Measurements from ENCODE around the gene KLK15. TPM values are rescaled to one million over a fixed set of nuclear protein-coding genes. Genes with fewer than 3 reads are reported as not detected.

Gene KLK15
- total RNA-seq, 1 donor from 2014 or later = not detected

DNA sequence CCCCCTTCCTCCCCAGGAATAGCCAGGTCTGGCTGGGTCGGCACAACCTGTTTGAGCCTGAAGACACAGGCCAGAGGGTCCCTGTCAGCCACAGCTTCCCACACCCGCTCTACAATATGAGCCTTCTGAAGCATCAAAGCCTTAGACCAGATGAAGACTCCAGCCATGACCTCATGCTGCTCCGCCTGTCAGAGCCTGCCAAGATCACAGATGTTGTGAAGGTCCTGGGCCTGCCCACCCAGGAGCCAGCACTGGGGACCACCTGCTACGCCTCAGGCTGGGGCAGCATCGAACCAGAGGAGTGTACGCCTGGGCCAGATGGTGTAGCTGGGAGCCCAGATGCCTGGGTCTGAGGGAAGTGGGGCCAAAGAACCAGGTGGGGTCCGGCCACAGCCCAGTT, 43.1 kb upstream of the KLK15 start:
- no peak overlapping the region for H3K27ac Mint-ChIP-seq (ENCODE audit: unreplicated experiment)
- H3K9me3 Mint-ChIP-seq (ENCODE audit: low read depth) = no peaks in the 10 kb centered on the region
- no peak for DNase-seq (ENCODE audit: low spot score)
- TF ChIP-seq, protein P1, sequence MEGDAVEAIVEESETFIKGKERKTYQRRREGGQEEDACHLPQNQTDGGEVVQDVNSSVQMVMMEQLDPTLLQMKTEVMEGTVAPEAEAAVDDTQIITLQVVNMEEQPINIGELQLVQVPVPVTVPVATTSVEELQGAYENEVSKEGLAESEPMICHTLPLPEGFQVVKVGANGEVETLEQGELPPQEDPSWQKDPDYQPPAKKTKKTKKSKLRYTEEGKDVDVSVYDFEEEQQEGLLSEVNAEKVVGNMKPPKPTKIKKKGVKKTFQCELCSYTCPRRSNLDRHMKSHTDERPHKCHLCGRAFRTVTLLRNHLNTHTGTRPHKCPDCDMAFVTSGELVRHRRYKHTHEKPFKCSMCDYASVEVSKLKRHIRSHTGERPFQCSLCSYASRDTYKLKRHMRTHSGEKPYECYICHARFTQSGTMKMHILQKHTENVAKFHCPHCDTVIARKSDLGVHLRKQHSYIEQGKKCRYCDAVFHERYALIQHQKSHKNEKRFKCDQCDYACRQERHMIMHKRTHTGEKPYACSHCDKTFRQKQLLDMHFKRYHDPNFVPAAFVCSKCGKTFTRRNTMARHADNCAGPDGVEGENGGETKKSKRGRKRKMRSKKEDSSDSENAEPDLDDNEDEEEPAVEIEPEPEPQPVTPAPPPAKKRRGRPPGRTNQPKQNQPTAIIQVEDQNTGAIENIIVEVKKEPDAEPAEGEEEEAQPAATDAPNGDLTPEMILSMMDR (IDR thresholded peaks at IDR 0.05) = no peak
- no peak overlapping the region for H3K4me3 Mint-ChIP-seq (ENCODE audit: unreplicated experiment)
- H3K27me3 Mint-ChIP-seq (ENCODE audit: low read depth) = peaks cover 17% of the 10 kb centered on the region
- H3K4me1 Mint-ChIP-seq (ENCODE audit: low read depth) = no peaks in the 10 kb centered on the region
- no peaks in the 10 kb centered on the region for H3K36me3 Mint-ChIP-seq (ENCODE audit: low read depth)

DNA sequence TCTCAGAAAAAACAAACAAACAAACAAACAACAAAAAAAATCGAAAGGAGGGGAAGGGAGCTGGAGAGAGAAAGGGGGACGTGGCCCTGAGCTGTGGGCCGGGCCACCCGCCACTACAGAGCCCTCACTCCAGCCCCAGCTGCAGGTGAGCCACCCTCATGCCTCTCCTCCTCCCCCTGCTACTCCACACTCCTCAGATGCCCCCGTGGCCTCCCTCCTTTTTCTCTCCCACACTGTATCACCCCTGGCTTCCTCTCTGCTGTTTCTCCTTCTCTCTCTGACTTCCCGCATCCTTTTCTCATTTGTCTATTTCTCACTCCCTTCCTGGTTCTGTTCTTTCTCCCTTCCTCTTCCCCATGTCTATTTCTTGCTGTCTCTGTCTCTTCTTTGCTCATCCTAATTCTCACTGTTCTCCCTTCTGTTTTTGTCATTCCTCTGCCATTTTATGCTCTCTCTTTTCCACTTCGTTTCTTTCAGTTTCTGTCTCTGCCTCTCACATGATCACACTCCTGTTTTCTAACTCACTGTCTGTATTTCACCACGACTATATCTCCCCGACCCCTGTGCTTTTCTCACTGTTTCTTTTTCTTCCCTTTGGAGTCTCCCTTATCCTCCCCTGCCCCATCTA, 42.5 kb upstream of the KLK15 start:
- Mint-ChIP-seq H3K27me3 (ENCODE audit: low read depth) (peaks cover 22% of the 10 kb centered on the region), H3K27ac (ENCODE audit: unreplicated experiment) (no peak overlapping the region), H3K9me3 (ENCODE audit: low read depth) (no peaks in the 10 kb centered on the region), H3K36me3 (ENCODE audit: low read depth) (no peaks in the 10 kb centered on the region), H3K4me1 (ENCODE audit: low read depth) (no peaks in the 10 kb centered on the region), H3K4me3 (ENCODE audit: unreplicated experiment) (no peak overlapping the region)
- TF ChIP-seq, protein P1 (IDR thresholded peaks at IDR 0.05) = no peak
- DNase-seq (ENCODE audit: low spot score) = no peak

DNA sequence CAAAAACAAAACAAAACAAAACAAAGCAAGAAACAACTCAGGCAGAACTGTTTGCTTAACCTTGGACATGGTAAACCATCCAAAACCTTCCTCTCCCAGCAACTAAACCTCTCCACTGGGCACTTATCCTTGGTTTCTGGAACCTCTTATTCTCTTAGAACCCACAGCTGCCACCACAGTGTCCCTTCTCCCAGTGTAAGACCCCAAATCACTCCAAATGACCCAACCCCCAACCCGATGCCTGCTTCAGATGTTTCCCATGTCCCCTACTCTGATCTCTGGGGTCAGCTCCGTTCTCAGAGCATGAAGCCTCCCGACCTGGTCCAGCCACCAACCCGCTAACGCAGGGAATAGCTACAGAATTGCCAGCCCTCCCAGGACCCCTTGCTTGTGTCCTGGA, 40.8 kb upstream of the KLK15 start:
- Mint-ChIP-seq H3K4me1 (ENCODE audit: low read depth) (no peaks in the 10 kb centered on the region), H3K4me3 (ENCODE audit: unreplicated experiment) (no peak overlapping the region), H3K27me3 (ENCODE audit: low read depth) (peaks cover 16% of the 10 kb centered on the region), H3K9me3 (ENCODE audit: low read depth) (no peaks in the 10 kb centered on the region), H3K36me3 (ENCODE audit: low read depth) (no peaks in the 10 kb centered on the region), H3K27ac (ENCODE audit: unreplicated experiment) (no peak overlapping the region)
- no peak for DNase-seq (ENCODE audit: low spot score)
- TF ChIP-seq, protein P1 (IDR thresholded peaks at IDR 0.05) = no peak

DNA sequence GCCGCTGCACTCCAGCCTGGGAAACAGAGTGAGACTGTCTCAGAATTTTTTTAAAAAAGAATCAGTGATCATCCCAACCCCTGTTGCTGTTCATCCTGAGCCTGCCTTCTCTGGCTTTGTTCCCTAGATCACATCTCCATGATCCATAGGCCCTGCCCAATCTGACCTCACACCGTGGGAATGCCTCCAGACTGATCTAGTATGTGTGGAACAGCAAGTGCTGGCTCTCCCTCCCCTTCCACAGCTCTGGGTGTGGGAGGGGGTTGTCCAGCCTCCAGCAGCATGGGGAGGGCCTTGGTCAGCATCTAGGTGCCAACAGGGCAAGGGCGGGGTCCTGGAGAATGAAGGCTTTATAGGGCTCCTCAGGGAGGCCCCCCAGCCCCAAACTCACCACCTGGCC, 39.7 kb upstream of the KLK15 start, which contains the start of gene KLK2:
KLK2 (plus strand) TSS at position 384 of the 400 bp plus-strand sequence. CDS start 35 bp downstream, outside the sequence.
- H3K9me3 Mint-ChIP-seq (ENCODE audit: low read depth) = no peaks in the 10 kb centered on the region
- H3K27ac Mint-ChIP-seq (ENCODE audit: unreplicated experiment) = no peak within 1 kb of the TSS
- TF ChIP-seq, protein P1 (IDR thresholded peaks at IDR 0.05) = no peak
- H3K4me3 Mint-ChIP-seq (ENCODE audit: unreplicated experiment) = no peak within 1 kb of the TSS
- H3K36me3 Mint-ChIP-seq (ENCODE audit: low read depth) = no peaks in the 10 kb centered on the region
- H3K27me3 Mint-ChIP-seq (ENCODE audit: low read depth) = peaks cover 16% of the 10 kb centered on the region
- DNase-seq (ENCODE audit: low spot score) = no peak
- H3K4me1 Mint-ChIP-seq (ENCODE audit: low read depth) = no peaks in the 10 kb centered on the region

DNA sequence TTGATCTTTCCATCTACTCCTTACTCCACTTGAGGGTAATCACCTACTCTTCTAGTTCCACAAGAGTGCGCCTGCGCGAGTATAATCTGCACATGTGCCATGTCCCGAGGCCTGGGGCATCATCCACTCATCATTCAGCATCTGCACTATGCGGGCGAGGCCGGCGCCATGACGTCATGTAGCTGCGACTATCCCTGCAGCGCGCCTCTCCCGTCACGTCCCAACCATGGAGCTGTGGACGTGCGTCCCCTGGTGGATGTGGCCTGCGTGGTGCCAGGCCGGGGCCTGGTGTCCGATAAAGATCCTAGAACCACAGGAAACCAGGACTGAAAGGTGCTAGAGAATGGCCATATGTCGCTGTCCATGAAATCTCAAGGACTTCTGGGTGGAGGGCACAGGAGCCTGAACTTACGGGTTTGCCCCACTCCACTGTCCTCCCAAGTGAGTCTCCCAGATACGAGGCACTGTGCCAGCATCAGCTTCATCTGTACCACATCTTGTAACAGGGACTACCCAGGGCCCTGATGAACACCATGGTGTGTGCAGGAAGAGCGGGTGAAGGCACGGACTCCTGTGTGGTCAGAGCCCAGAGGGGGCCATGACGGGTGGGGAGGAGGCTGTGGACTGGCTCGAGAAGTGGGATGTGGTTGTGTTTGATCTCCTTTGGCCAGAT, 37.2 kb upstream of the KLK15 start:
- Mint-ChIP-seq H3K9me3 (ENCODE audit: low read depth) (no peaks in the 10 kb centered on the region), H3K27ac (ENCODE audit: unreplicated experiment) (no peak overlapping the region), H3K4me1 (ENCODE audit: low read depth) (no peaks in the 10 kb centered on the region), H3K27me3 (ENCODE audit: low read depth) (peaks cover 14% of the 10 kb centered on the region), H3K36me3 (ENCODE audit: low read depth) (no peaks in the 10 kb centered on the region), H3K4me3 (ENCODE audit: unreplicated experiment) (no peak overlapping the region)
- TF ChIP-seq, protein P1 (IDR thresholded peaks at IDR 0.05) = no peak
- no peak for DNase-seq (ENCODE audit: low spot score)

All from chondrocyte (in vitro differentiated cells).